Esophagus squamous epithelium (tissue), 5 donors: Measurements from ENCODE around the gene CDH13. TPM values are rescaled to one million over a fixed set of nuclear protein-coding genes. Genes with fewer than 3 reads are reported as not detected.

Experiments
- DNase-seq: peaks from one replicate; lab custom pipeline; 2025; lab: John Stamatoyannopoulos, UW
- H3K27ac ChIP-seq, 4 donors: fragments of 200-600 bp; sonication (generic); one replicate each; pipeline ENCODE4 v1.5.1; 2016 to 2019; ENCODE audit warnings: mild to moderate bottlenecking in 1 of 4
- H3K27me3 ChIP-seq, 4 donors: fragments of 200-600 bp; sonication (generic); 1 replicate in 3 of 4; 2 replicates in 1 of 4; pipeline versions ENCODE4 v1.5.1 to v1.6.0; 2017 to 2021; ENCODE audit warnings: antibody characterized with exemption in 1 of 4
- H3K36me3 ChIP-seq, 3 donors: fragments of 200-600 bp; sonication (generic); one replicate each; pipeline ENCODE4 v1.5.1; 2016 to 2019
- H3K4me1 ChIP-seq, 3 donors: fragments of 200-600 bp; sonication (generic); one replicate each; pipeline ENCODE4 v1.5.1; 2017 to 2019
- H3K4me3 ChIP-seq, 4 donors: fragments of 200-600 bp; sonication (generic); 1 replicate in 3 of 4; 2 replicates in 1 of 4; pipeline ENCODE4 v1.5.1; 2016 to 2019; ENCODE audit warnings: mild to moderate bottlenecking in 2 of 4, moderate library complexity in 1 of 4
- H3K9me3 ChIP-seq, 3 donors: fragments of 200-600 bp; sonication (generic); one replicate each; pipeline ENCODE4 v1.5.1; 2016 to 2019
- CTCF ChIP-seq, 6 experiments: fragments of 450-650 bp in 4 of 6; fragments of 200-600 bp in 2 of 6; sonication (generic) in 2 of 6; IDR thresholded peaks; one replicate each; pipeline ENCODE4 v1.5.1; 2016 to 2019; ENCODE audit warnings: antibody characterized with exemption in 6 of 6, mild to moderate bottlenecking in 4 of 6, moderate library complexity in 4 of 6
- POLR2A ChIP-seq, 4 donors: fragments of 450-650 bp; IDR thresholded peaks; one replicate each; pipeline ENCODE4 v1.6.1; 2017; ENCODE audit warnings: antibody characterized with exemption in 4 of 4, mild to moderate bottlenecking in 4 of 4, moderate library complexity in 3 of 4
- WGBS, 2 donors: methylation state at CpG; one replicate each; pipeline ENCODE4 v1.1.5; 2018; 5-methylcytosine and 5-hydroxymethylcytosine counted together
- intact Hi-C: fragments of 100-400 bp; cut with DNase I; formaldehyde crosslinking; loops from one replicate; pipeline ENCODE4 v1.15.0; 2022
- total RNA-seq, 4 donors: library from RNA; depleted of rRNA; stranded (reverse); fragments of >200 nt; gene quantifications; one replicate each; pipeline ENCODE4 v1.1.0, GENCODE V29; 2016
- donor health status: DM: yes; HTN: yes; CAD: no.

CDH13 gene
- total RNA-seq, 4 donors from 2014 or later: 6.9 to 31.9 (median 21.1) TPM

GRCh38 chr16:83068686-83069085 is 441.9 kb downstream of the CDH13 start:
- no peak for TF ChIP-seq POLR2A (IDR thresholded peaks at IDR 0.05)
- TF ChIP-seq CTCF (IDR thresholded peaks at IDR 0.05): peak in 1 of 6 experiments; percentile 8
- no peaks in the 10 kb centered on the region for H3K9me3 ChIP-seq
- DNase-seq: no peak
- H3K27ac ChIP-seq: no peak overlapping the region
- no peaks in the 10 kb centered on the region for H3K4me1 ChIP-seq
- intact Hi-C loops: no loop called here
- H3K4me3 ChIP-seq: no peak overlapping the region
- 13 to 50% methylated on average over 1 of the region's 1 CpG for WGBS, 2 donors
- H3K36me3 ChIP-seq: no peaks in the 10 kb centered on the region
- no peaks in the 10 kb centered on the region for H3K27me3 ChIP-seq

GRCh38 chr16:83070416-83071209 is 443.8 kb downstream of the CDH13 start:
- no peaks in the 10 kb centered on the region for H3K4me1 ChIP-seq
- intact Hi-C loops: no loop called here
- DNase-seq: no peak
- no peaks in the 10 kb centered on the region for H3K36me3 ChIP-seq
- no peak overlapping the region for H3K27ac ChIP-seq
- no peaks in the 10 kb centered on the region for H3K9me3 ChIP-seq
- WGBS, 2 donors: 74 to 78% methylated on average over 5 of the region's 5 CpGs
- H3K27me3 ChIP-seq: no peaks in the 10 kb centered on the region
- TF ChIP-seq POLR2A (IDR thresholded peaks at IDR 0.05) (no peak), CTCF (IDR thresholded peaks at IDR 0.05) (no peak)
- no peak overlapping the region for H3K4me3 ChIP-seq

DNA sequence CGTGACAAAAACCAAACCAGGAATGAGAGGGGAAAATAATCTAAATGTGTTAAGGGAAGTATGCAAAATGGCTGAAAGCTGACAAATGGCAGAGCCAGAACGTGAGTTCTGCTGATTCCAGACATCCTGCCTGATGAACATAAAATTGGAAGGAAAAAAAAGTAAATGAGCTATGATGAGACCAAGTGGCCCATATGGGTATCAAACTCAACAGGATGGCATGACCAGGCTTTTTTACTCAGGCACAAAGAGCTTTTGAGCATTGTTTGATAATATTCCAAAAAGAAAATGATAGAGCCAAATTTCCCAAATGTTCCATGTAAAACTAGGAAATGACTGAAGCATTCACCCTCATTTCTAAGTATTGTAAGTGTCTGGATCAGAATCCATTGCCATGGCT is 449.2 kb downstream of the CDH13 start:
- H3K4me3 ChIP-seq: no peak overlapping the region
- 66 to 73% methylated on average over 2 of the region's 2 CpGs for WGBS, 2 donors
- no peaks in the 10 kb centered on the region for H3K36me3 ChIP-seq
- H3K27me3 ChIP-seq: no peaks in the 10 kb centered on the region
- no peaks in the 10 kb centered on the region for H3K9me3 ChIP-seq
- no peak for TF ChIP-seq POLR2A (IDR thresholded peaks at IDR 0.05)
- TF ChIP-seq CTCF (IDR thresholded peaks at IDR 0.05): no peak
- intact Hi-C loops: no loop called here
- H3K4me1 ChIP-seq: no peaks in the 10 kb centered on the region
- H3K27ac ChIP-seq: no peak overlapping the region
- no peak for DNase-seq

DNA sequence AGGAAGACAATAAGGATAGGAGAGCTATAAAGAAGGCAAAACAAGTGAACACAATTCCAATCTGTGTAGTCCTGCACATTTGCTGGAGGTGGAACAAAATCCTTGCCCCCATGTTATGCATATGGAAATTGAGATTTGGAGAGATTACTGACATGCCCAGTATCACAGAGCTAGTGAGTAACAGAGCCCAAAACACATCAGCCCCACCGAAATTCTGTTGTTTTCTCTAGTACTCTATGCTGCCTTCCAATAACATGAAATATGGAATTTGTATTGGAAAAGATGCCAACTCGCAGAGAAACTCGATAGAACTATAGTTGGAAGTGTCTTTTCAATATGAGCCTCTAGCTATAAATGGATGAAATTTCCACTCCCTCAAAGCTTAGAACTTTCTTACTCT is 456.6 kb downstream of the CDH13 start:
- H3K4me3 ChIP-seq: no peak overlapping the region
- H3K36me3 ChIP-seq: no peaks in the 10 kb centered on the region
- no peak for DNase-seq
- no peaks in the 10 kb centered on the region for H3K27me3 ChIP-seq
- no peaks in the 10 kb centered on the region for H3K9me3 ChIP-seq
- H3K4me1 ChIP-seq: no peaks in the 10 kb centered on the region
- intact Hi-C loops: no loop called here
- TF ChIP-seq CTCF (IDR thresholded peaks at IDR 0.05) (no peak), POLR2A (IDR thresholded peaks at IDR 0.05) (no peak)
- H3K27ac ChIP-seq: no peak overlapping the region
- WGBS, 2 donors: 72 to 81% methylated on average over 3 of the region's 3 CpGs

- no peak for DNase-seq
- Histone ChIP-seq H3K36me3 (no peaks in the 10 kb centered on the region), H3K27ac (no peak overlapping the region), H3K27me3 (no peaks in the 10 kb centered on the region), H3K9me3 (no peaks in the 10 kb centered on the region), H3K4me1 (no peaks in the 10 kb centered on the region), H3K4me3 (no peak overlapping the region)
- WGBS, 2 donors: 40 to 57% methylated on average over 3 of the region's 3 CpGs
- intact Hi-C loops: no loop called here
- no peak for TF ChIP-seq POLR2A (IDR thresholded peaks at IDR 0.05)
- no peak for TF ChIP-seq CTCF (IDR thresholded peaks at IDR 0.05)
These were observed 458.9 kb downstream of the CDH13 start for GRCh38 chr16:83085660-83086059.
